Skeletal muscle satellite cell (primary cell): ENCODE data around the gene C1orf159.

Experiments
- H3K27me3 ChIP-seq: 2 replicates; pipeline ENCODE4 v1.7.0; 2013; ENCODE audit warnings: low read length; ENCODE audit not compliant: control insufficient read depth, insufficient read depth
- H3K36me3 ChIP-seq: 2 replicates; pipeline ENCODE4 v1.7.0; 2013; ENCODE audit warnings: mild to moderate bottlenecking, control low read depth, low read length; ENCODE audit not compliant: insufficient read depth
- H3K4me1 ChIP-seq: 2 replicates; pipeline ENCODE4 v1.7.0; 2013; ENCODE audit warnings: low read length; ENCODE audit not compliant: control insufficient read depth, insufficient read depth
- H3K4me2 ChIP-seq: 2 replicates; pipeline ENCODE4 v1.7.0; 2013; ENCODE audit warnings: mild to moderate bottlenecking, low read length
- H3K4me3 ChIP-seq: 2 replicates; pipeline ENCODE4 v1.7.0; 2013; ENCODE audit warnings: low read length
- H3K9ac ChIP-seq: 2 replicates; pipeline ENCODE4 v1.7.0; 2013; ENCODE audit warnings: mild to moderate bottlenecking, low read depth, low read length, moderate library complexity
- H3K9me3 ChIP-seq: replicated peaks from 2 replicates; pipeline ENCODE4 v1.7.0; 2013; ENCODE audit warnings: mild to moderate bottlenecking, control low read depth, low read length

The C1orf159 gene

DNA sequence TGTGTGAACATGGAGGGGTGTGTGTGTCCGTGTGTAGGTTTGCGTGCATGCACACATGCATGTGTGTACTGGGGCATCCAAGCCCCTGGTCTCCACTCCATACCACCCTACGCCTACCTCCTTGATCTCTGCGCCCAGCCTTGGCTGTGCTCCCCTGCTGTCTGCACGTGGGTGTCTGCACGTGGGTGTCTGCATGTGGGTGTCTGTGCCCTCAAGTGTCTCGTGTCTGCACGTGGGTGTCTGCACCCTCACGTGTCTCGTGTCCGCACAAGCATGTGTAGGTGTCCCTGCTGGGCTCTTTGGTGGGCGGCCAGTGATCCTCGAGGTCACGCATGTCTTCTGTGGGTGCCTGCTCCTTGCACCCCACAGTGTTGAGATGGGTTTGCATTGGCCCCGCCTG lies 62.9 kb downstream of the C1orf159 start:
- no peaks in the 10 kb centered on the region for H3K36me3 ChIP-seq
- H3K9me3 ChIP-seq, result no peaks in the 10 kb centered on the region
- no peak overlapping the region for H3K9ac ChIP-seq
- H3K4me1 ChIP-seq, result peaks cover 2% of the 10 kb centered on the region
- peaks cover 2% of the 10 kb centered on the region for H3K27me3 ChIP-seq
- H3K4me3 ChIP-seq, result no peak overlapping the region
- no peak overlapping the region for H3K4me2 ChIP-seq

DNA sequence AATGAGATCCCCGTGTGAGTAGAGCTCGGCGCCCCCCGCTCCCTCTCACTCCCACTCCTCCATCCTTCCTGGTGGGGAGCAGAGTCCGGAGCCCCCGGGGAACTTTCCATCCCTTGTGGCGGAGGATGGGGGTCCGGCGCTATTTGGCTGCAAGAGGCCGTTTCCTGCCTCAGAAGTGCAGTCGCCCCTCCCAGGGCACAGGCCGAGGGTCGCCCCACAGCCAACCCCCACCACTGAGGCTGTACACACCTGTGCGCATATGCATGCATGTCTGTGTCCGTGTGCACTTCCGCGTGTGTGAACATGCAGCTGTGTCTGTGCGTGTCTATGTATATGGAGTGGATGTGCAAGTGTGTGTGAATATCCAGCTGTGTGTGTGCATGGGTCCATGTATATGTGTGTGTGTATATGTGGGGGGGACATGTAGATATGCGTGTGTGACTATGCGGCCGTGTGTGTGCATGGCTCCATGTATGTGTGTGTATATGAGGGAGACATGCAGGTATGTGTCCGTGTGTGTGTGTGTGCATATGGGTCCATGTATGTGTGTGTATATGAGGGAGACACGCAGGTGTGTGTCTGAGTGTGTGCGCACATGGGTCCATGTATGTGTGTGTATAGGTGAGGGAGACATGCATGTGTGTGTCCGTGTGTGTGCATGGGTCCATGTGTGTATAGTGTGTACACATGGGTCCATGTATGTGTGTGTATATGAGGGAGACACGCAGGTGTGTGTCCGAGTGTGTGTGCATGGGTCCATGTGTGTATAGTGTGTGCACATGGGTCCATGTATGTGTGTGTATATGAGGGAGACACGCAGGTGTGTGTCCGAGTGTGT lies 63.7 kb downstream of the C1orf159 start:
- no peak overlapping the region for H3K4me2 ChIP-seq
- no peaks in the 10 kb centered on the region for H3K27me3 ChIP-seq
- no peaks in the 10 kb centered on the region for H3K4me1 ChIP-seq
- no peaks in the 10 kb centered on the region for H3K36me3 ChIP-seq
- H3K4me3 ChIP-seq, result no peak overlapping the region
- no peak overlapping the region for H3K9ac ChIP-seq
- H3K9me3 ChIP-seq, result no peaks in the 10 kb centered on the region

DNA sequence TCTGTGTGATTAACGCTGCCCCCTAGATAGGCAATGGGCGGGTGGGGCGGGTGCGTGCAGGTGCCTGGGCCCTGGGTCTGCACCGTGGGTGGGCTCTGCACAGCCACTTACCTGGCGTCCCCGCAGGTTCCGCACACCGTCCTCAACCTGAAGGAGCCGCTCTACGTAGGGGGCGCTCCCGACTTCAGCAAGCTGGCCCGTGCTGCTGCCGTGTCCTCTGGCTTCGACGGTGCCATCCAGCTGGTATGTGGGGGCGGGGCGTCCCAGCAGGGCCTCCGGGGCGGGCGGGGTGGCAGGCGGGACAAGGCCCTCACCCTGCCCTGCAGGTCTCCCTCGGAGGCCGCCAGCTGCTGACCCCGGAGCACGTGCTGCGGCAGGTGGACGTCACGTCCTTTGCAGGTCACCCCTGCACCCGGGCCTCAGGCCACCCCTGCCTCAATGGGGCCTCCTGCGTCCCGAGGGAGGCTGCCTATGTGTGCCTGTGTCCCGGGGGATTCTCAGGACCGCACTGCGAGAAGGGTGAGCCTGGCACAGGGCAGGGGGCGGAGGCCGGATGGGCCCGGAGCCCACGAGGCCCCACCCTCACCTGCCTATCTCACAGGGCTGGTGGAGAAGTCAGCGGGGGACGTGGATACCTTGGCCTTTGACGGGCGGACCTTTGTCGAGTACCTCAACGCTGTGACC lies 64.6 kb downstream of the C1orf159 start:
- Histone ChIP-seq H3K4me2 (no peak overlapping the region), H3K9me3 (no peaks in the 10 kb centered on the region), H3K9ac (no peak overlapping the region), H3K27me3 (no peaks in the 10 kb centered on the region), H3K4me1 (no peaks in the 10 kb centered on the region), H3K36me3 (no peaks in the 10 kb centered on the region), H3K4me3 (no peak overlapping the region)

DNA sequence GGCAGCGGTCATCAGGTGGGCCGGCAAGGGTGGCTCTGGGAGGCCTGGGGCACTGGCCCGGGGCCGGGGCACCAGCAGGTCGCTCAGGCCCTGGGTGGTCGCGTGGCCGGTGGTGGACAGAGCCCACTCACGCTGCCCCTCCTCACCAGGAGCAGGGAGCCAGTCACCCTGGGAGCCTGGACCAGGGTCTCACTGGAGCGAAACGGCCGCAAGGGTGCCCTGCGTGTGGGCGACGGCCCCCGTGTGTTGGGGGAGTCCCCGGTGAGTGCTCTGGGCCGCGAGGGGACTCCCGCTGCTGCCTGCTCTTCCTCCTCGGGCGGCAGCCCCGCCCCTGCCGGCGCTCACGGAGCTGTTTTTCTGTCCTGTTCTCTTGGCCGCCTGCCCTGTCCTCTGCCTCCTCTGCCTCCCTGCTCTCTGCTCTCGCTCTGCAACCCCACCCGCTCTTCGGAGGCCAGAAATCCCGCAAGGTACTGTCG lies 65.3 kb downstream of the C1orf159 start:
- H3K9ac ChIP-seq, result no peak overlapping the region
- H3K36me3 ChIP-seq, result no peaks in the 10 kb centered on the region
- H3K9me3 ChIP-seq, result no peaks in the 10 kb centered on the region
- no peaks in the 10 kb centered on the region for H3K27me3 ChIP-seq
- H3K4me3 ChIP-seq, result no peak overlapping the region
- no peaks in the 10 kb centered on the region for H3K4me1 ChIP-seq
- H3K4me2 ChIP-seq, result no peak overlapping the region

DNA sequence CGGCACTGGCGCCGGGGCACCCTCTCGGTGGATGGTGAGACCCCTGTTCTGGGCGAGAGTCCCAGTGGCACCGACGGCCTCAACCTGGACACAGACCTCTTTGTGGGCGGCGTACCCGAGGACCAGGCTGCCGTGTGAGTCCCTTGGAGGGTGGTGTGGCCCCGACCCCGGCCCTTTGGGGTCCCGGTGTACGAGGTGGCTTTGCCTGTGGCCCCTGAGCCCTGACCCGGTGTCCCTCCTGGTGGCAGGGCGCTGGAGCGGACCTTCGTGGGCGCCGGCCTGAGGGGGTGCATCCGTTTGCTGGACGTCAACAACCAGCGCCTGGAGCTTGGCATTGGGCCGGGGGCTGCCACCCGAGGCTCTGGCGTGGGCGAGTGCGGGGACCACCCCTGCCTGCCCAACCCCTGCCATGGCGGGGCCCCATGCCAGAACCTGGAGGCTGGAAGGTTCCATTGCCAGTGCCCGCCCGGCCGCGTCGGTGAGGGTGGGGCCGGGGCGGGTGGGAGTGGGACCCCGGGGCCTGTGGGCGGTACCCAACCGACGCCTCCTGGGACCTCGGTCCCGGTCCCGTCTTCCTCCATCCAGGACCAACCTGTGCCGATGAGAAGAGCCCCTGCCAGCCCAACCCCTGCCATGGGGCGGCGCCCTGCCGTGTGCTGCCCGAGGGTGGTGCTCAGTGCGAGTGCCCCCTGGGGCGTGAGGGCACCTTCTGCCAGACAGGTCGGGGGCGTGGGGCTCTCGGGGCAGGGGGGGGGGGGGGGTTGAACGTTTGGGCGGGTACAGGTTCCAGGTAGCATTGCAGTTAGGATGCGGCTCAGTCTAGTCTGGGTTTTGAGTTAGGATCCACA lies 66.3 kb downstream of the C1orf159 start:
- H3K4me2 ChIP-seq, result no peak overlapping the region
- no peaks in the 10 kb centered on the region for H3K9me3 ChIP-seq
- H3K27me3 ChIP-seq, result no peaks in the 10 kb centered on the region
- no peaks in the 10 kb centered on the region for H3K4me1 ChIP-seq
- H3K4me3 ChIP-seq, result no peak overlapping the region
- no peak overlapping the region for H3K9ac ChIP-seq
- no peaks in the 10 kb centered on the region for H3K36me3 ChIP-seq

DNA sequence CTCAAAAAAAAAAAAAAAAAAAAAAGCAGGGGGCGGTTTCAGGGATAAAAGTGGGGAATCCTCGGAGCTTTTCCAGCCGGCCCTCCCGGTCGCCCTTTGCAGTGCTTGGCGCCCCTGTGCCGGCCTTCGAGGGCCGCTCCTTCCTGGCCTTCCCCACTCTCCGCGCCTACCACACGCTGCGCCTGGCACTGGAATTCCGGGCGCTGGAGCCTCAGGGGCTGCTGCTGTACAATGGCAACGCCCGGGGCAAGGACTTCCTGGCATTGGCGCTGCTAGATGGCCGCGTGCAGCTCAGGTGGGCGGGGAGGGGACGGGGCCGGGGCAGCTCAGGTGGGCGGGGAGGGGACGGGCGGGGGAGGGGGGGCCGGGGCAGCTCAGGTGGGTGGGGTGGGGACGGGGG lies 67.1 kb downstream of the C1orf159 start:
- Histone ChIP-seq H3K36me3 (no peaks in the 10 kb centered on the region), H3K9me3 (no peaks in the 10 kb centered on the region), H3K27me3 (no peaks in the 10 kb centered on the region), H3K4me1 (no peaks in the 10 kb centered on the region), H3K4me3 (no peak overlapping the region), H3K9ac (no peak overlapping the region), H3K4me2 (no peak overlapping the region)

DNA sequence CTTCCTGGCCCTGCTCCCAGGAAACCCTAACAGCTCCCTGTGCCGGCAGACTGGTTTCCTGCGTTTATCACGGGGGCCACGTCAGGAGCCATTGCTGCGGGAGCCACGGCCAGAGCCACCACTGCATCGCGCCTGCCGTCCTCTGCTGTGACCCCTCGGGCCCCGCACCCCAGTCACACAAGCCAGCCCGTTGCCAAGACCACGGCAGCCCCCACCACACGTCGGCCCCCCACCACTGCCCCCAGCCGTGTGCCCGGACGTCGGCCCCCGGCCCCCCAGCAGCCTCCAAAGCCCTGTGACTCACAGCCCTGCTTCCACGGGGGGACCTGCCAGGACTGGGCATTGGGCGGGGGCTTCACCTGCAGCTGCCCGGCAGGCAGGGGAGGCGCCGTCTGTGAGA lies 67.9 kb downstream of the C1orf159 start:
- Histone ChIP-seq H3K9me3 (no peaks in the 10 kb centered on the region), H3K4me3 (no peak overlapping the region), H3K4me1 (no peaks in the 10 kb centered on the region), H3K36me3 (no peaks in the 10 kb centered on the region), H3K4me2 (no peak overlapping the region), H3K9ac (no peak overlapping the region), H3K27me3 (no peaks in the 10 kb centered on the region)

DNA sequence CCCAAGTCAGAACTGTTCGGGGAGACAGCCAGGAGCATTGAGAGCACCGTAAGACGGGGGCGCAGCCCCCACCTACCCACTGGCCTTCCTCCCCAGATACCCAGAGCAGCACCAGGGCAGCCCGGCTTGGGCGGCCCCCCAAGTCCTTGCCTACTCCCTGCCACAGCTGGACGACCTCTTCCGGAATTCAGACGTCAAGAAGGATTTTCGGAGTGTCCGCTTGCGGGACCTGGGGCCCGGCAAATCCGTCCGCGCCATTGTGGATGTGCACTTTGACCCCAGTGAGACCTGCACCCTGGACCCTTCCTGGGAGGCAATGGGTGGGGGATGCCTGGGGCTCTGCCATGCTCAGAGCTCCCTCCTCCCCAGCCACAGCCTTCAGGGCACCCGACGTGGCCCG lies 68.5 kb downstream of the C1orf159 start:
- no peaks in the 10 kb centered on the region for H3K4me1 ChIP-seq
- no peaks in the 10 kb centered on the region for H3K36me3 ChIP-seq
- no peaks in the 10 kb centered on the region for H3K9me3 ChIP-seq
- no peak overlapping the region for H3K4me2 ChIP-seq
- no peak overlapping the region for H3K4me3 ChIP-seq
- H3K9ac ChIP-seq, result no peak overlapping the region
- H3K27me3 ChIP-seq, result no peaks in the 10 kb centered on the region

DNA sequence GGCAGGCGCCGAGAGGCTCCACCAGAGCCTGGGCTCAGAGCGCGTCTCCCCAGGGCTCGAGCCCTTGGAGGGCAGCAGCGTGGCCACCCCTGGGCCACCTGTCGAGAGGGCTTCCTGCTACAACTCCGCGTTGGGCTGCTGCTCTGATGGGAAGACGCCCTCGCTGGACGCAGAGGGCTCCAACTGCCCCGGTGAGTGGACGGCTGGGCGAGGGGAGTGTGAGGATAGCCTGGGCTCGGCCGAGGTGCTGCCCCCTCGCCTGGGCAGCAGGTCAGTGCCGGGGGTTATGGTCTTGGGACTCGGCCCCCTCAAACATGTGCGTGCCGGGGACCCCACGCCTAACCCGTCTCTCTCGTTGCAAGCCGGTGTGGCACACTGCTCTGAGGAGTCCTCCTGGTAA lies 69.1 kb downstream of the C1orf159 start:
- Histone ChIP-seq H3K9me3 (no peaks in the 10 kb centered on the region), H3K4me3 (no peak overlapping the region), H3K36me3 (no peaks in the 10 kb centered on the region), H3K9ac (no peak overlapping the region), H3K4me2 (no peak overlapping the region), H3K4me1 (no peaks in the 10 kb centered on the region), H3K27me3 (no peaks in the 10 kb centered on the region)

DNA sequence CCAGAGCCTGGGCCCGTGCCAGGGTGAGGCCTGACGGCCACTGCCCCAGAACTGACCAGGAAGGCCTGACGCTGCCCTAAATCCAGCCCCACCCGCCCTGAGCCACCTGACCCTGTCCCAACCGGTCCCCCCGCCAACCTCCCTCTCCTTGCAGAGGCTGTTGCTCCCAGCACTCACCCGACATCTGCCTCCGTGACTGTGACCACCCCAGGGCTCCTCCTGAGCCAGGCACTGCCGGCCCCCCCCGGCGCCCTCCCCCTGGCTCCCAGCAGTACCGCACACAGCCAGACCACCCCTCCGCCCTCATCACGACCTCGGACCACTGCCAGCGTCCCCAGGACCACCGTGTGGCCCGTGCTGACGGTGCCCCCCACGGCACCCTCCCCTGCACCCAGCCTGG lies 69.6 kb downstream of the C1orf159 start:
- no peaks in the 10 kb centered on the region for H3K9me3 ChIP-seq
- H3K27me3 ChIP-seq, result no peaks in the 10 kb centered on the region
- no peak overlapping the region for H3K4me2 ChIP-seq
- no peaks in the 10 kb centered on the region for H3K4me1 ChIP-seq
- no peak overlapping the region for H3K4me3 ChIP-seq
- no peaks in the 10 kb centered on the region for H3K36me3 ChIP-seq
- H3K9ac ChIP-seq, result no peak overlapping the region

DNA sequence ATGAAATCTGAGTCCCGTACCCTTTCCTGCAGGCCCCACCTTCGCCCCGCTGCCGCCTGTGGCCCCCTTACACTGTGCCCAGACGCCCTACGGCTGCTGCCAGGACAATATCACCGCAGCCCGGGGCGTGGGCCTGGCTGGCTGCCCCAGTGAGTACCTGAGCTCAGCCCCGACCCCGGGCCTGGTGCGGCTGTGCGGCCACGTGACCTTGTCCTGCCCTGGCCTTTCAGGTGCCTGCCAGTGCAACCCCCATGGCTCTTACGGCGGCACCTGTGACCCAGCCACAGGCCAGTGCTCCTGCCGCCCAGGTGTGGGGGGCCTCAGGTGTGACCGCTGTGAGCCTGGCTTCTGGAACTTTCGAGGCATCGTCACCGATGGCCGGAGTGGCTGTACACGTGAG lies 70.8 kb downstream of the C1orf159 start:
- no peak overlapping the region for H3K4me3 ChIP-seq
- H3K9ac ChIP-seq, result no peak overlapping the region

More for the DNA sequence above, 70.8 kb downstream of the C1orf159 start:
- Histone ChIP-seq H3K9me3 (no peaks in the 10 kb centered on the region), H3K36me3 (no peaks in the 10 kb centered on the region), H3K4me1 (peaks cover 5% of the 10 kb centered on the region), H3K4me2 (no peak overlapping the region), H3K27me3 (peaks cover under 1% of the 10 kb centered on the region)
